Measurements from ENCODE around the gene TEDC2.

TEDC2 gene

DNA sequence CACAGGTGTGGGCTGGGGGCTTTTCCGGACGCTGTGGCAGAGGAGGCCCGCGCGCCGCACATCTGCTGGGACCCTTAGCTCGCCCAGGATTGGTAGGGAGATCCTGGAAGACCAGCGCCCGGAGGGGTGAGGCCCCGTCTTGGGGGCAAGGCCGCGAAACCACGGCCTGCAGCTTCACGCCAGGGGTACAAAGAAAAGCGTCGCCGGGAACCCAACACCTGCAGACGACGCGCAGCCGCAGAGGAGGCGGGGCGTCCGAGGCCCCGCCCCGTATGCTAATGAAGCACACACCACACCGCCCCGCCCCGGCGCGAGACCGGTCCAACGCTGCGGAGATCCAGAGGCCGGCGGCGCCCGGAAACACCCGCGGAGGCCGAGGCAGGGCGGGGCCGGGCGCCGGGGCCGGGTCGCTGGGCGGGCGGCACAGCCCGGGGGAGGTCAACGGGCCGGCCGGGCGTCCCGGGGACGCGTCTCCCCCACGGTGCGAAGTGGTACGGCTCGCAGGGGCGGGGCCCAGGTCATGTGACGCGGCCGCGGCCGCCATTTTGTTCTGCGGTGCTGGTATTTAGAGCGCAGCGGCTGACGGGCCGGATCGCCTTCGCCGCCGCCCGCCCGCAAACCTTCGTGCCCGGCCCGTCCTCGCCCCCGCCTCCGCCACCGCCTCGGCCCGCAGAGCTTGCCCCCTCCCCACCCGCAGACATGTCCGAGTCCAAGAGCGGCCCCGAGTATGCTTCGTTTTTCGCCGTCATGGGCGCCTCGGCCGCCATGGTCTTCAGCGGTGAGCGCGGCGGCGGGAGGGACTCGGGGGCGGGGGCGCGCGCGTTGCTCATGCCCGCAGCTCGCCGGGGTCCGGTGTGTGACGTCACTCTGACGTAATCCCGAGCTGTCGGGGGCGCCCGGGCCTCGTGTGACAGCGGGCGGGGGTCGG, 53.8 kb downstream of the TEDC2 start, which contains the start of gene ATP6V0C:
Gene ATP6V0C, plus strand, starts transcription at position 548 of the 928 bp plus-strand sequence. Its CDS starts 152 bp downstream, at position 700.
- peak; percentile 60 for DNase-seq (ENCODE audit: low read depth)

Measured in GM04504 (cell line).